Body of pancreas (tissue), 4 donors: Measurements from ENCODE around the gene BCOR.

ENCODE experiments used
- CTCF ChIP-seq, 7 experiments: fragments of 450-650 bp in 4 of 7; fragments of 200-600 bp in 3 of 7; sonication (generic) in 3 of 7; IDR thresholded peaks; one replicate each; pipeline ENCODE4 v1.5.1; 2016 to 2019; ENCODE audit warnings: antibody characterized with exemption in 7 of 7
- POLR2A ChIP-seq, 3 donors: fragments of 450-650 bp; IDR thresholded peaks; one replicate each; pipeline ENCODE4 v1.6.1; 2016; ENCODE audit warnings: antibody characterized with exemption in 3 of 3, mild to moderate bottlenecking in 2 of 3

GRCh38 chrX:40080894-40081678, 16.7 kb downstream of the BCOR start:
- TF ChIP-seq CTCF (IDR thresholded peaks at IDR 0.05) (no peak), POLR2A (IDR thresholded peaks at IDR 0.05) (no peak)
